Neuronal stem cell (in vitro differentiated cells): Measurements from ENCODE around the gene PHRF1.

ENCODE experiments used
- DNase-seq: peaks from one replicate; pipeline ENCODE4 v3.0.0-alpha.2; 2013; ENCODE audit warnings: low spot score
- H2AFZ ChIP-seq: one replicate; pipeline ENCODE4 v1.6.1; 2013; ENCODE audit warnings: mild to moderate bottlenecking, low read length, inconsistent platforms
- H2AK5ac ChIP-seq: 2 replicates; pipeline ENCODE4 v1.6.1; 2013; ENCODE audit warnings: low read depth, mild to moderate bottlenecking, inconsistent platforms, low read length, moderate library complexity, mixed read lengths
- H2BK120ac ChIP-seq: 2 replicates; pipeline ENCODE4 v1.6.1; 2013; ENCODE audit warnings: low read depth, mild to moderate bottlenecking, inconsistent platforms, low read length, moderate library complexity, mixed read lengths
- H2BK12ac ChIP-seq: one replicate; pipeline ENCODE4 v1.6.1; 2013; ENCODE audit warnings: low read length, inconsistent platforms
- H2BK15ac ChIP-seq: 2 replicates; pipeline ENCODE4 v1.6.1; 2013; ENCODE audit warnings: mild to moderate bottlenecking, low read length, inconsistent platforms, mixed read lengths
- H2BK5ac ChIP-seq: one replicate; pipeline ENCODE4 v1.6.1; 2013; ENCODE audit warnings: inconsistent platforms, mild to moderate bottlenecking, low read length, moderate library complexity
- H3K14ac ChIP-seq: one replicate; pipeline ENCODE4 v1.6.1; 2013; ENCODE audit warnings: low read length, inconsistent platforms
- H3K18ac ChIP-seq: 2 replicates; pipeline ENCODE4 v1.6.1; 2013; ENCODE audit warnings: low read length, inconsistent platforms
- H3K23ac ChIP-seq: 2 replicates; pipeline ENCODE4 v1.6.1; 2013; ENCODE audit warnings: low read depth, mild to moderate bottlenecking, mixed read lengths, low read length, inconsistent platforms; ENCODE audit not compliant: poor library complexity
- H3K27ac ChIP-seq: replicated peaks from 3 replicates; pipeline ENCODE4 v1.5.1; 2013; ENCODE audit warnings: low read length, inconsistent platforms
- H3K27me3 ChIP-seq, 3 experiments: 2 replicates each; pipeline ENCODE4 v1.6.1; 2013; ENCODE audit warnings: low read length in 3 of 3, mild to moderate bottlenecking in 2 of 3, inconsistent platforms in 1 of 3, low read depth in 1 of 3, mixed read lengths in 1 of 3, moderate library complexity in 1 of 3; ENCODE audit not compliant: control insufficient read depth in 3 of 3, insufficient read depth in 3 of 3
- H3K36me3 ChIP-seq, 2 donors: replicated peaks in 1 of 2; 2 replicates each; pipeline ENCODE4 v1.6.1; 2013; ENCODE audit warnings: low read length in 2 of 2; ENCODE audit not compliant: control insufficient read depth in 2 of 2, insufficient read depth in 2 of 2
- H3K4ac ChIP-seq: 2 replicates; pipeline ENCODE4 v1.6.1; 2013; ENCODE audit warnings: inconsistent platforms, mild to moderate bottlenecking, low read length, moderate library complexity
- H3K4me1 ChIP-seq, 2 donors: 1 replicate in 1 of 2; 2 replicates in 1 of 2; pipeline ENCODE4 v1.6.1; 2013; ENCODE audit warnings: low read length in 2 of 2, low read depth in 1 of 2; ENCODE audit not compliant: control insufficient read depth in 2 of 2, insufficient read depth in 1 of 2
- H3K4me2 ChIP-seq: one replicate; pipeline ENCODE4 v1.6.1; 2013; ENCODE audit warnings: mild to moderate bottlenecking, low read length, inconsistent platforms; ENCODE audit not compliant: insufficient read depth, poor library complexity, severe bottlenecking
- H3K4me3 ChIP-seq, 2 donors: 2 replicates each; pipeline ENCODE4 v1.5.1; 2013; ENCODE audit warnings: low read length in 2 of 2, mild to moderate bottlenecking in 2 of 2, inconsistent platforms in 1 of 2, moderate library complexity in 1 of 2
- H3K79me1 ChIP-seq: one replicate; pipeline ENCODE4 v1.6.1; 2013; ENCODE audit warnings: low read depth, mild to moderate bottlenecking, inconsistent platforms, low read length, moderate library complexity
- H3K9ac ChIP-seq: one replicate; pipeline ENCODE4 v1.6.1; 2013; ENCODE audit warnings: mild to moderate bottlenecking, low read depth, low read length, inconsistent platforms; ENCODE audit not compliant: poor library complexity
- H3K9me3 ChIP-seq, 2 donors: replicated peaks in 1 of 2; 2 replicates each; pipeline versions ENCODE3 to v1.6.1; 2013; ENCODE audit warnings: low read length in 2 of 2, mild to moderate bottlenecking in 2 of 2, inconsistent platforms in 1 of 2, low read depth in 1 of 2, mixed read lengths in 1 of 2, moderate library complexity in 1 of 2; ENCODE audit not compliant: control insufficient read depth in 2 of 2, insufficient read depth in 1 of 2
- H4K8ac ChIP-seq: one replicate; pipeline ENCODE4 v1.6.1; 2013; ENCODE audit warnings: low read depth, mild to moderate bottlenecking, inconsistent platforms, low read length, moderate library complexity
- H4K91ac ChIP-seq: one replicate; pipeline ENCODE4 v1.6.1; 2013; ENCODE audit warnings: low read length, low read depth, mild to moderate bottlenecking, inconsistent platforms; ENCODE audit not compliant: poor library complexity
- WGBS, 2 donors: extraction: QIAGEN DNeasy Blood & Tissue Kit; methylation state at CpG; one replicate each; pipeline ENCODE4 v1.1.7; 2013; ENCODE audit warnings: missing lambda C conversion rate in 2 of 2, mixed read lengths in 1 of 2; ENCODE audit not compliant: insufficient read length in 2 of 2, insufficient replicate concordance in 1 of 2; ENCODE audit errors: extremely low coverage in 2 of 2; 5-methylcytosine and 5-hydroxymethylcytosine counted together

PHRF1 gene

DNA sequence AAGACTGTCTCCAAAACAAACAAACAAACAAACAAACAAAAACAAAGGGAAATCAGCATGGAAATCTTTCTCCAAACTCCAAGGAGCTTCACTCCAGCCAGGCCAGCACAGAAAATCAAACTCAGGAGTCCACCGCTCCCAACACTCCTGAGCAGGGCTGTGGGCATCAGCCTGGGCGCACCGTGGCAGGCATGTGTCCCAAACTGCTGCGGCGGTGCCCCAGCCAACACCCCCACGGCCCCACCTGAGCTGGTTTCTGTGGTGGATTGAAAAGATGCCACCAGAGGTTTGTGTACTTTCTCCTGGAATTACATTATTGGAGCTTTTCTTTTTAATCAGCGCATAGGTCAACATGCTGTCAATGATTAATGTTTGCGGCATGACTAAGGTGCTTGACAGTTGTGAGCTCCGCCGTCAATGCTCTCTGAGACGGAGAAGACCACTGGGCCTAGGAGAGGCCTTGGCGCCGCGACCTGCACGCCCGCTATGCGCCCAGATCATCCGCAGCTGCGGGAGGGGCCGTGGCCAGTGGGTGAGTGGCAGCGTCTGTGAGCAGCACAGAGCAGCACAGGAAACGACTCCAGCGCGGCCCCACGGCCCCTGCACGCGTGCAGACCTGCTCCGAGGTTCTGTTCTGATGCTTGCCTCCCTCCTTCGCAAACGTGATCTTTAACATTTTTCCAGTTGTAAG, 78.9 kb downstream of the PHRF1 start:
- Histone ChIP-seq H3K27ac (no peak overlapping the region), H2BK120ac (no peak overlapping the region), H2AFZ (no peak overlapping the region), H4K91ac (no peak overlapping the region), H3K4me2 (no peak overlapping the region), H3K9ac (no peak overlapping the region), H3K9me3 (no peaks in the 10 kb centered on the region), H3K23ac (no peak overlapping the region), H2BK12ac (no peak overlapping the region), H3K14ac (no peak overlapping the region), H3K79me1 (peaks cover 4% of the 10 kb centered on the region), H2BK5ac (no peak overlapping the region), H3K18ac (no peak overlapping the region), H2AK5ac (no peak overlapping the region), H4K8ac (no peak overlapping the region), H2BK15ac (no peak overlapping the region), H3K4me3 (no peak overlapping the region), H3K27me3 (no peaks in the 10 kb centered on the region), H3K4me1 (no peaks in the 10 kb centered on the region), H3K4ac (no peak overlapping the region), H3K36me3 (peaks cover 9 to 75% of the 10 kb centered on the region in 2 donors)
- no CpG with 5 or more reads among the region's 30 CpGs for WGBS, 2 donors
- no peak for DNase-seq

DNA sequence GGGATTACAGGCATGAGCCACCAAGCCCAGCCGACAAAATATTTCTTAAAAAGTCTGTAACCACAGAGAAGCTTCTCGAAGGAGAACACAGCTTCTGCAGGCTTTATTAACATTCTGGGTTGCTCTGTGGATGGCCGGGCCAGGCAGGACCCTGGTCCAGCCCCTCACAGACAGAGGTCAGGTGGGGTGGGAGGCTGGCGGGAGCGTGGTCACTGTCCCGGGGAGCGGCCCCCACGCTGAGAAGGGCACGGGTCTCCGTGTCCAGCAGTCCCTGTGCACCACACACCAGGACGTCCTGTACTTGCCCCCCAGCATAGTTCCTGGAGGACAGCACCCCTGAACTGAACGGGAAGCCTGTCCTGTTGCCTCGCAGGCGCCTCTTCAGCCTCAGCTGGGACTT, 80.2 kb downstream of the PHRF1 start:
- H3K79me1 ChIP-seq, result peaks cover 6% of the 10 kb centered on the region
- no peak overlapping the region for H2AK5ac ChIP-seq
- DNase-seq, result no peak
- no peak overlapping the region for H3K9ac ChIP-seq
- H3K4me2 ChIP-seq, result no peak overlapping the region
- WGBS, 2 donors, result no CpG with 5 or more reads among the region's 14 CpGs
- H3K18ac ChIP-seq, result no peak overlapping the region
- no peak overlapping the region for H3K4ac ChIP-seq
- no peak overlapping the region for H3K23ac ChIP-seq
- no peaks in the 10 kb centered on the region for H3K4me1 ChIP-seq
- H4K8ac ChIP-seq, result no peak overlapping the region
- H2BK120ac ChIP-seq, result no peak overlapping the region
- H3K27me3 ChIP-seq, result no peaks in the 10 kb centered on the region
- H3K36me3 ChIP-seq, result peaks cover 8 to 75% of the 10 kb centered on the region in 2 donors
- H3K9me3 ChIP-seq, result no peaks in the 10 kb centered on the region
- peak overlapping the region; percentile 8 for H3K14ac ChIP-seq
- no peak overlapping the region for H2AFZ ChIP-seq
- no peak overlapping the region for H2BK15ac ChIP-seq
- H3K27ac ChIP-seq, result no peak overlapping the region
- no peak overlapping the region for H3K4me3 ChIP-seq
- H4K91ac ChIP-seq, result no peak overlapping the region
- H2BK5ac ChIP-seq, result no peak overlapping the region
- no peak overlapping the region for H2BK12ac ChIP-seq

DNA sequence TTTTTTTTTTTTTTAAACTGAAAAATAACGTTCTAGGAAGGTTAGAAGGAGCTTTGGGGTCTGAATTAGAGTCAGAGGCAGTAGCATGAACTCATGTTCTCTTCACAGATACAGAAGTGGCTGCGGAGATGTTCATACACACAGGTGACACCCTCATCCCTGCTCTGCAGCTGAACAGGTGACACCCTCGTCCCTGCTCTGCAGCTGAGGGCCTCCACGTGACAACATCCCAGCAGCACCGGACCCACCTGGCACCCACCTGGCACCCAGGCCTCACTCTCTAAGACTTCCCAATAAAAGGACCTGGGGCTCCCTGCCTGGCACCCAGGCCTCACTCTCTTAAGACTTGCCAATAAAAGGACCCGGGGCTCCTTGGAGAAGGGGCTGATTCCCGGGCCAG, 80.6 kb downstream of the PHRF1 start:
- WGBS, 2 donors, result no CpG with 5 or more reads among the region's 7 CpGs
- DNase-seq, result no peak
- no peak overlapping the region for H2AK5ac ChIP-seq

GRCh38 chr11:657691-658126, 81.4 kb downstream of the PHRF1 start:
- Histone ChIP-seq H3K9ac (peak overlapping the region; percentile 24), H3K79me1 (peaks cover 6% of the 10 kb centered on the region), H2AFZ (no peak overlapping the region), H3K4me2 (no peak overlapping the region), H3K4me3 (peak overlapping the region in 1 of 2 donors; percentile 60), H2BK12ac (no peak overlapping the region), H3K4me1 (no peaks in the 10 kb centered on the region), H2BK120ac (no peak overlapping the region), H3K36me3 (peaks cover 11 to 71% of the 10 kb centered on the region in 2 donors), H3K27ac (no peak overlapping the region), H3K14ac (no peak overlapping the region), H4K91ac (no peak overlapping the region), H2BK15ac (no peak overlapping the region), H2AK5ac (no peak overlapping the region), H2BK5ac (no peak overlapping the region), H3K18ac (no peak overlapping the region), H4K8ac (no peak overlapping the region), H3K23ac (no peak overlapping the region), H3K27me3 (no peaks in the 10 kb centered on the region), H3K4ac (no peak overlapping the region), H3K9me3 (no peaks in the 10 kb centered on the region)
- no CpG with 5 or more reads among the region's 14 CpGs for WGBS, 2 donors
- DNase-seq, result no peak

More for the DNA sequence above, 80.6 kb downstream of the PHRF1 start:
- no peak overlapping the region for H2BK15ac ChIP-seq
- no peaks in the 10 kb centered on the region for H3K27me3 ChIP-seq
- H2AFZ ChIP-seq, result no peak overlapping the region
- H3K4me2 ChIP-seq, result no peak overlapping the region
- H2BK5ac ChIP-seq, result no peak overlapping the region
- no peak overlapping the region for H2BK12ac ChIP-seq
- no peak overlapping the region for H2BK120ac ChIP-seq
- H3K9ac ChIP-seq, result no peak overlapping the region
- H4K8ac ChIP-seq, result no peak overlapping the region
- H3K9me3 ChIP-seq, result no peaks in the 10 kb centered on the region
- H3K4me1 ChIP-seq, result no peaks in the 10 kb centered on the region
- peaks cover 8 to 70% of the 10 kb centered on the region in 2 donors for H3K36me3 ChIP-seq
- H3K27ac ChIP-seq, result no peak overlapping the region
- peak overlapping the region; percentile 47 for H3K14ac ChIP-seq
- peaks cover 6% of the 10 kb centered on the region for H3K79me1 ChIP-seq
- H3K23ac ChIP-seq, result no peak overlapping the region
- no peak overlapping the region for H3K4me3 ChIP-seq
- no peak overlapping the region for H3K4ac ChIP-seq
- no peak overlapping the region for H4K91ac ChIP-seq
- no peak overlapping the region for H3K18ac ChIP-seq
